Measurements from ENCODE around the gene STMN1. TPM values are rescaled to one million over a fixed set of nuclear protein-coding genes. Genes with fewer than 3 reads are reported as not detected.

Gene STMN1
- total RNA-seq, 1 experiment from 2014 or later: 368 TPM

DNA sequence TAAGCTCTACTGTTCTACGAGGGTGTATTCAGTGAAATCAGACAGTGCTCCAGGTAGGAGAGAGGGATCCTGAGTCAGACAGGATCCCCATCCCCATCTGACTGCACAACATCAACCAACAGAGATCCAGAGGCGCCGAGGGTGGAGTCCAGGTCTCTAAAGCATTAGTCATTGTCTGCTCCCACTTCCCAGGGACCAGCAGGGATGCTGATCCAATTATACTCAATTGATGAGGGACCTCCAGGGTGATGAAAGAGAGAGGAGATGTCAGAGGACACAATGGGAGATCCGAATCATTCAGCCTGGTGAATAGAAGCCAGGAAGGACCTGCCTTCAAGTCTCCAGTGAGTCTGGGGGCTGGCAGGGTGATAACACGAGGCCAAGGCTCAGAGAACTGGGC lies 39.5 kb upstream of the STMN1 start:
- ChIA-PET RAD21 (ENCODE audit: low non-redundant PET in 1 of 2, low total read pairs in 2 of 2, uncharacterized antibody in 2 of 2, unreplicated experiment in 2 of 2) (no interaction called here), CTCF (no interaction called here), POLR2A (no interaction called here)
- Histone ChIP-seq H3K9ac (ENCODE audit: low read length) (no peak overlapping the region), H3K4me1 (ENCODE audit: control insufficient read depth in 1 of 2, insufficient read depth in 2 of 2, low read length in 2 of 2) (no peaks in the 10 kb centered on the region), H3K27ac (ENCODE audit: low read depth, low read length) (no peak overlapping the region), H3K9me3 (ENCODE audit: control insufficient read depth in 1 of 2, insufficient read depth in 1 of 2, low read depth in 1 of 2, low read length in 2 of 2) (no peaks in the 10 kb centered on the region), H3K79me2 (ENCODE audit: insufficient read depth, low read length) (no peaks in the 10 kb centered on the region), H2AFZ (ENCODE audit: low read depth, low read length, poor library complexity, severe bottlenecking) (no peak overlapping the region), H3K4me3 (replicated peaks in 1 of 2; ENCODE audit: low read depth in 1 of 2, low read length in 2 of 2) (no peak overlapping the region), H3K4me2 (ENCODE audit: low read length) (no peak overlapping the region), H4K20me1 (ENCODE audit: insufficient read depth) (no peaks in the 10 kb centered on the region), H3K27me3 (ENCODE audit: insufficient read depth, low read length) (no peaks in the 10 kb centered on the region), H3K36me3 (ENCODE audit: control insufficient read depth in 1 of 2, insufficient read depth in 2 of 2, low read length in 2 of 2) (no peaks in the 10 kb centered on the region), H3K9me2 (ENCODE audit: insufficient read depth) (no peaks in the 10 kb centered on the region)
- TF ChIP-seq, protein P1, sequence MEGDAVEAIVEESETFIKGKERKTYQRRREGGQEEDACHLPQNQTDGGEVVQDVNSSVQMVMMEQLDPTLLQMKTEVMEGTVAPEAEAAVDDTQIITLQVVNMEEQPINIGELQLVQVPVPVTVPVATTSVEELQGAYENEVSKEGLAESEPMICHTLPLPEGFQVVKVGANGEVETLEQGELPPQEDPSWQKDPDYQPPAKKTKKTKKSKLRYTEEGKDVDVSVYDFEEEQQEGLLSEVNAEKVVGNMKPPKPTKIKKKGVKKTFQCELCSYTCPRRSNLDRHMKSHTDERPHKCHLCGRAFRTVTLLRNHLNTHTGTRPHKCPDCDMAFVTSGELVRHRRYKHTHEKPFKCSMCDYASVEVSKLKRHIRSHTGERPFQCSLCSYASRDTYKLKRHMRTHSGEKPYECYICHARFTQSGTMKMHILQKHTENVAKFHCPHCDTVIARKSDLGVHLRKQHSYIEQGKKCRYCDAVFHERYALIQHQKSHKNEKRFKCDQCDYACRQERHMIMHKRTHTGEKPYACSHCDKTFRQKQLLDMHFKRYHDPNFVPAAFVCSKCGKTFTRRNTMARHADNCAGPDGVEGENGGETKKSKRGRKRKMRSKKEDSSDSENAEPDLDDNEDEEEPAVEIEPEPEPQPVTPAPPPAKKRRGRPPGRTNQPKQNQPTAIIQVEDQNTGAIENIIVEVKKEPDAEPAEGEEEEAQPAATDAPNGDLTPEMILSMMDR (IDR thresholded peaks at IDR 0.05 in 2 of 3, conservative IDR thresholded peaks at IDR 0.05 in 1 of 3; ENCODE audit: borderline replicate concordance in 1 of 3, insufficient read depth in 1 of 3, low read depth in 2 of 3, low read length in 2 of 3): no peak
- TF ChIP-seq, protein P2, sequence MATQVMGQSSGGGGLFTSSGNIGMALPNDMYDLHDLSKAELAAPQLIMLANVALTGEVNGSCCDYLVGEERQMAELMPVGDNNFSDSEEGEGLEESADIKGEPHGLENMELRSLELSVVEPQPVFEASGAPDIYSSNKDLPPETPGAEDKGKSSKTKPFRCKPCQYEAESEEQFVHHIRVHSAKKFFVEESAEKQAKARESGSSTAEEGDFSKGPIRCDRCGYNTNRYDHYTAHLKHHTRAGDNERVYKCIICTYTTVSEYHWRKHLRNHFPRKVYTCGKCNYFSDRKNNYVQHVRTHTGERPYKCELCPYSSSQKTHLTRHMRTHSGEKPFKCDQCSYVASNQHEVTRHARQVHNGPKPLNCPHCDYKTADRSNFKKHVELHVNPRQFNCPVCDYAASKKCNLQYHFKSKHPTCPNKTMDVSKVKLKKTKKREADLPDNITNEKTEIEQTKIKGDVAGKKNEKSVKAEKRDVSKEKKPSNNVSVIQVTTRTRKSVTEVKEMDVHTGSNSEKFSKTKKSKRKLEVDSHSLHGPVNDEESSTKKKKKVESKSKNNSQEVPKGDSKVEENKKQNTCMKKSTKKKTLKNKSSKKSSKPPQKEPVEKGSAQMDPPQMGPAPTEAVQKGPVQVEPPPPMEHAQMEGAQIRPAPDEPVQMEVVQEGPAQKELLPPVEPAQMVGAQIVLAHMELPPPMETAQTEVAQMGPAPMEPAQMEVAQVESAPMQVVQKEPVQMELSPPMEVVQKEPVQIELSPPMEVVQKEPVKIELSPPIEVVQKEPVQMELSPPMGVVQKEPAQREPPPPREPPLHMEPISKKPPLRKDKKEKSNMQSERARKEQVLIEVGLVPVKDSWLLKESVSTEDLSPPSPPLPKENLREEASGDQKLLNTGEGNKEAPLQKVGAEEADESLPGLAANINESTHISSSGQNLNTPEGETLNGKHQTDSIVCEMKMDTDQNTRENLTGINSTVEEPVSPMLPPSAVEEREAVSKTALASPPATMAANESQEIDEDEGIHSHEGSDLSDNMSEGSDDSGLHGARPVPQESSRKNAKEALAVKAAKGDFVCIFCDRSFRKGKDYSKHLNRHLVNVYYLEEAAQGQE (IDR thresholded peaks at IDR 0.05; ENCODE audit: low read depth): no peak
- no peak for TF ChIP-seq SIN3A (IDR thresholded peaks at IDR 0.05; ENCODE audit: low read depth)
- TF ChIP-seq, protein P3, sequence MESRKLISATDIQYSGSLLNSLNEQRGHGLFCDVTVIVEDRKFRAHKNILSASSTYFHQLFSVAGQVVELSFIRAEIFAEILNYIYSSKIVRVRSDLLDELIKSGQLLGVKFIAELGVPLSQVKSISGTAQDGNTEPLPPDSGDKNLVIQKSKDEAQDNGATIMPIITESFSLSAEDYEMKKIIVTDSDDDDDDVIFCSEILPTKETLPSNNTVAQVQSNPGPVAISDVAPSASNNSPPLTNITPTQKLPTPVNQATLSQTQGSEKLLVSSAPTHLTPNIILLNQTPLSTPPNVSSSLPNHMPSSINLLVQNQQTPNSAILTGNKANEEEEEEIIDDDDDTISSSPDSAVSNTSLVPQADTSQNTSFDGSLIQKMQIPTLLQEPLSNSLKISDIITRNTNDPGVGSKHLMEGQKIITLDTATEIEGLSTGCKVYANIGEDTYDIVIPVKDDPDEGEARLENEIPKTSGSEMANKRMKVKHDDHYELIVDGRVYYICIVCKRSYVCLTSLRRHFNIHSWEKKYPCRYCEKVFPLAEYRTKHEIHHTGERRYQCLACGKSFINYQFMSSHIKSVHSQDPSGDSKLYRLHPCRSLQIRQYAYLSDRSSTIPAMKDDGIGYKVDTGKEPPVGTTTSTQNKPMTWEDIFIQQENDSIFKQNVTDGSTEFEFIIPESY (IDR thresholded peaks at IDR 0.05; ENCODE audit: extremely low read depth, insufficient replicate concordance, low read length): no peak
- TF ChIP-seq SP1 (IDR thresholded peaks at IDR 0.05; ENCODE audit: low read depth): no peak
- intact Hi-C loops (cut with micrococcal nuclease): no loop called here
- DNase-seq (ENCODE audit: low read depth, low spot score) (no peak), ATAC-seq (no peak)
- no TSS peak for BruUV-seq (replicated peaks)
